HCT116 (cell line): ENCODE results near the gene DHCR24. TPM values are rescaled to one million over a fixed set of nuclear protein-coding genes. Genes with fewer than 3 reads are reported as not detected.

ENCODE experiments used
- ATAC-seq: fragments of 200-7000 bp; cut with Tn5 transposase; 2 replicates; pipeline ENCODE4 v1.9.1; 2020; ENCODE audit warnings: mild to moderate bottlenecking, moderate library complexity
- BruUV-seq: library from RNA; stranded (reverse); fragments of 400-500 nt; replicated peaks from 2 replicates; lab custom pipeline; 2021; lab: Mats Ljungman, UMichigan
- CTCF ChIA-PET: fragments of 300-600 bp; sonication (Branson Sonifier 250); formaldehyde crosslinking; loops from one replicate; lab custom pipeline; 2021; ENCODE audit warnings: antibody characterized with exemption; lab: Charles Lee
- POLR2A ChIA-PET: fragments of 300-600, 350-600 bp; sonication (Branson Sonifier 250); formaldehyde crosslinking; loops from one replicate; lab custom pipeline; 2021; ENCODE audit warnings: antibody characterized with exemption; lab: Charles Lee
- RAD21 ChIA-PET, 2 experiments: fragments of 300-600 bp; sonication (Branson Sonifier 250); formaldehyde crosslinking; loops; one replicate each; lab custom pipeline; 2023; ENCODE audit warnings: low total read pairs in 2 of 2; ENCODE audit not compliant: uncharacterized antibody in 2 of 2, unreplicated experiment in 2 of 2, low non-redundant PET in 1 of 2; lab: Charles Lee
- DNase-seq: peaks from one replicate; pipeline ENCODE4 v3.0.0-alpha.2; 2010; ENCODE audit warnings: low read depth, low spot score
- H2AFZ ChIP-seq: fragments of 200-600 bp; shearing (Covaris generic), sonication (generic); 2 replicates; pipeline ENCODE4 v1.6.1; 2017; ENCODE audit warnings: low read depth, mixed run types, mixed read lengths, antibody characterized with exemption, low read length; ENCODE audit not compliant: poor library complexity, severe bottlenecking
- H3K27ac ChIP-seq: 2 replicates; pipeline ENCODE4 v1.5.1; 2012; ENCODE audit warnings: low read depth, low read length
- H3K27me3 ChIP-seq: fragments of 200-600 bp; sonication (generic); 2 replicates; pipeline ENCODE4 v1.6.1; 2016; ENCODE audit warnings: mixed run types, low read length, mixed read lengths; ENCODE audit not compliant: insufficient read depth
- H3K36me3 ChIP-seq, 2 experiments: fragments of 200-500 bp in 1 of 2; fragments of 200-600 bp in 1 of 2; sonication (Bioruptor generic) in 1 of 2; sonication (generic) in 1 of 2; 2 replicates each; pipeline versions ENCODE4 v1.5.1 to v1.6.1; 2014 to 2016; ENCODE audit warnings: low read length in 2 of 2, inconsistent platforms in 1 of 2, mixed read lengths in 1 of 2, mixed run types in 1 of 2; ENCODE audit not compliant: insufficient read depth in 2 of 2, control insufficient read depth in 1 of 2
- H3K4me1 ChIP-seq, 2 experiments: fragments of 200-600 bp in 1 of 2; sonication (generic) in 1 of 2; 2 replicates each; pipeline versions ENCODE4 v1.5.1 to v1.6.1; 2012 to 2017; ENCODE audit warnings: low read length in 2 of 2, inconsistent platforms in 1 of 2, mild to moderate bottlenecking in 1 of 2, mixed read lengths in 1 of 2, mixed run types in 1 of 2, moderate library complexity in 1 of 2; ENCODE audit not compliant: insufficient read depth in 2 of 2, control insufficient read depth in 1 of 2
- H3K4me2 ChIP-seq: fragments of 200-600 bp; sonication (generic); 2 replicates; pipeline ENCODE4 v1.6.1; 2017; ENCODE audit warnings: mixed run types, low read length, mixed read lengths
- H3K4me3 ChIP-seq, 2 experiments: fragments of 200-600 bp in 1 of 2; sonication (generic) in 1 of 2; replicated peaks in 1 of 2; 2 replicates each; pipeline ENCODE4 v1.5.1; 2011 to 2016; ENCODE audit warnings: low read length in 2 of 2, control low read depth in 1 of 2, low read depth in 1 of 2, mild to moderate bottlenecking in 1 of 2, mixed read lengths in 1 of 2, mixed run types in 1 of 2
- H3K79me2 ChIP-seq: fragments of 200-600 bp; sonication (generic); 2 replicates; pipeline ENCODE4 v1.6.1; 2017; ENCODE audit warnings: mild to moderate bottlenecking, mixed run types, low read length, moderate library complexity, mixed read lengths; ENCODE audit not compliant: insufficient read depth
- H3K9ac ChIP-seq: fragments of 200-600 bp; sonication (generic); 2 replicates; pipeline ENCODE4 v1.6.1; 2016; ENCODE audit warnings: low read length, mixed read lengths
- H3K9me2 ChIP-seq: fragments of 200-600 bp; sonication (generic), shearing (Covaris generic); 2 replicates; pipeline ENCODE4 v1.6.1; 2017; ENCODE audit warnings: mixed run types, mild to moderate bottlenecking, moderate library complexity; ENCODE audit not compliant: insufficient read depth
- H3K9me3 ChIP-seq, 2 experiments: fragments of 200-500 bp in 1 of 2; fragments of 200-600 bp in 1 of 2; sonication (Bioruptor generic) in 1 of 2; sonication (generic) in 1 of 2; 2 replicates each; pipeline ENCODE4 v1.6.1; 2014 to 2017; ENCODE audit warnings: low read length in 2 of 2, mixed read lengths in 2 of 2, inconsistent platforms in 1 of 2, low read depth in 1 of 2, mild to moderate bottlenecking in 1 of 2, mixed run types in 1 of 2, moderate library complexity in 1 of 2; ENCODE audit not compliant: control insufficient read depth in 1 of 2, insufficient read depth in 1 of 2
- H4K20me1 ChIP-seq: fragments of 200-600 bp; sonication (generic), shearing (Covaris generic); 2 replicates; pipeline ENCODE4 v1.6.1; 2017; ENCODE audit warnings: mixed run types, mild to moderate bottlenecking, moderate library complexity; ENCODE audit not compliant: insufficient read depth
- CBX3 ChIP-seq: IDR thresholded peaks from 2 replicates; pipeline ENCODE4 v1.6.1; 2012; ENCODE audit warnings: low read depth
- CEBPB ChIP-seq: IDR thresholded peaks from 2 replicates; pipeline ENCODE4 v1.6.1; 2012; ENCODE audit warnings: low read depth
- EGR1 ChIP-seq: IDR thresholded peaks from 2 replicates; pipeline ENCODE4 v1.6.1; 2012; ENCODE audit warnings: low read depth
- ELF1 ChIP-seq: IDR thresholded peaks from 2 replicates; pipeline ENCODE4 v1.6.1; 2012; ENCODE audit warnings: low read depth, borderline replicate concordance
- EZH2 ChIP-seq: fragments of 200-600 bp; sonication (generic); IDR thresholded peaks from 2 replicates; pipeline ENCODE4 v1.6.1; 2017; ENCODE audit warnings: antibody characterized with exemption, mixed run types
- EZH2phosphoT487 ChIP-seq: fragments of 200-600 bp; IDR thresholded peaks from 2 replicates; pipeline ENCODE4 v1.6.1; 2018; ENCODE audit warnings: antibody characterized with exemption, borderline replicate concordance
- FOSL1 ChIP-seq: IDR thresholded peaks from 2 replicates; pipeline ENCODE4 v1.6.1; 2012; ENCODE audit warnings: low read depth
- JUND ChIP-seq: IDR thresholded peaks from 2 replicates; pipeline ENCODE4 v1.6.1; 2012
- POLR2A ChIP-seq: IDR thresholded peaks from 2 replicates; pipeline ENCODE4 v1.7.0; 2011; ENCODE audit warnings: borderline replicate concordance; ENCODE audit not compliant: insufficient read depth, insufficient read length; ENCODE audit errors: extremely low read depth
- POLR2AphosphoS5 ChIP-seq: IDR thresholded peaks from 2 replicates; pipeline ENCODE4 v1.6.1; 2011; ENCODE audit warnings: mild to moderate bottlenecking, low read depth, low read length, moderate library complexity
- RAD21 ChIP-seq: IDR thresholded peaks from 2 replicates; pipeline ENCODE4 v1.6.1; 2012; ENCODE audit warnings: low read depth, mild to moderate bottlenecking
- SIN3A ChIP-seq: IDR thresholded peaks from 2 replicates; pipeline ENCODE4 v1.6.1; 2012; ENCODE audit warnings: low read depth
- SP1 ChIP-seq: IDR thresholded peaks from 2 replicates; pipeline ENCODE4 v1.6.1; 2012; ENCODE audit warnings: low read depth
- SRF ChIP-seq: IDR thresholded peaks from 2 replicates; pipeline ENCODE4 v1.6.1; 2012; ENCODE audit warnings: low read depth
- TCF7L2 ChIP-seq: IDR thresholded peaks from 2 replicates; pipeline ENCODE4 v1.7.0; 2011; ENCODE audit warnings: borderline replicate concordance, inconsistent platforms; ENCODE audit not compliant: insufficient read depth, insufficient read length; ENCODE audit errors: extremely low read depth
- ZFX ChIP-seq: fragments of 450-650 bp; IDR thresholded peaks from 2 replicates; pipeline ENCODE4 v1.6.1; 2017
- ZNF274 ChIP-seq: fragments of 200-500 bp; sonication (Bioruptor generic); IDR thresholded peaks from 2 replicates; pipeline ENCODE4 v1.6.1; 2014; ENCODE audit warnings: mild to moderate bottlenecking, low read depth, low read length, inconsistent platforms
- intact Hi-C: fragments of 100-400 bp; cut with micrococcal nuclease; formaldehyde crosslinking; loops from 2 replicates; pipeline ENCODE4 v1.10.0; 2022
- total RNA-seq: library from RNA; stranded (reverse); gene quantifications from one replicate; pipeline ENCODE4 v1.2.1, GENCODE V29; 2021; ENCODE audit not compliant: unreplicated experiment
- TF ChIP-seq, protein P1 (sequence below): IDR thresholded peaks from 2 replicates; pipeline ENCODE4 v1.6.1; 2011; ENCODE audit warnings: mild to moderate bottlenecking, low read length, moderate library complexity; ENCODE audit not compliant: insufficient replicate concordance; ENCODE audit errors: extremely low read depth
- TF ChIP-seq, protein P2 (sequence below): IDR thresholded peaks from 2 replicates; pipeline ENCODE4 v1.6.1; 2012
- TF ChIP-seq, protein P3 (sequence below): IDR thresholded peaks from 2 replicates; pipeline ENCODE4 v1.6.1; 2012
- TF ChIP-seq, protein P4 (sequence below), 3 experiments: fragments of 200-600 bp in 1 of 3; sonication (generic) in 1 of 3; IDR thresholded peaks in 2 of 3; conservative IDR thresholded peaks in 1 of 3; 2 replicates each; pipeline ENCODE4 v1.5.1; 2012 to 2017; ENCODE audit warnings: low read depth in 2 of 3, low read length in 2 of 3, antibody characterized with exemption in 1 of 3, borderline replicate concordance in 1 of 3, control low read depth in 1 of 3, mild to moderate bottlenecking in 1 of 3, mixed read lengths in 1 of 3, mixed run types in 1 of 3, moderate library complexity in 1 of 3; ENCODE audit not compliant: insufficient read depth in 1 of 3

Gene DHCR24
- total RNA-seq, 1 experiment from 2014 or later: 132 TPM

- POLR2A ChIA-PET: no interaction called here
- no peaks in the 10 kb centered on the region for H3K9me2 ChIP-seq
- CTCF ChIA-PET: no interaction called here
- ATAC-seq (no peak), DNase-seq (no peak)
- H3K9ac ChIP-seq: no peak overlapping the region
- H2AFZ ChIP-seq: no peak overlapping the region
- no peak overlapping the region for H3K27ac ChIP-seq
- H4K20me1 ChIP-seq: no peaks in the 10 kb centered on the region
- no TSS peak for BruUV-seq
- no peak overlapping the region for H3K4me3 ChIP-seq
- RAD21 ChIA-PET: no interaction called here
- H3K36me3 ChIP-seq: no peaks in the 10 kb centered on the region
- no peaks in the 10 kb centered on the region for H3K9me3 ChIP-seq
- intact Hi-C loops: no loop called here
- no peaks in the 10 kb centered on the region for H3K27me3 ChIP-seq
- no peaks in the 10 kb centered on the region for H3K79me2 ChIP-seq
- H3K4me2 ChIP-seq: no peak overlapping the region
- TF ChIP-seq EZH2: no peak
- TF ChIP-seq FOSL1: no peak
- no peak for TF ChIP-seq CBX3
- no peak for TF ChIP-seq SIN3A
- TF ChIP-seq, protein P1, sequence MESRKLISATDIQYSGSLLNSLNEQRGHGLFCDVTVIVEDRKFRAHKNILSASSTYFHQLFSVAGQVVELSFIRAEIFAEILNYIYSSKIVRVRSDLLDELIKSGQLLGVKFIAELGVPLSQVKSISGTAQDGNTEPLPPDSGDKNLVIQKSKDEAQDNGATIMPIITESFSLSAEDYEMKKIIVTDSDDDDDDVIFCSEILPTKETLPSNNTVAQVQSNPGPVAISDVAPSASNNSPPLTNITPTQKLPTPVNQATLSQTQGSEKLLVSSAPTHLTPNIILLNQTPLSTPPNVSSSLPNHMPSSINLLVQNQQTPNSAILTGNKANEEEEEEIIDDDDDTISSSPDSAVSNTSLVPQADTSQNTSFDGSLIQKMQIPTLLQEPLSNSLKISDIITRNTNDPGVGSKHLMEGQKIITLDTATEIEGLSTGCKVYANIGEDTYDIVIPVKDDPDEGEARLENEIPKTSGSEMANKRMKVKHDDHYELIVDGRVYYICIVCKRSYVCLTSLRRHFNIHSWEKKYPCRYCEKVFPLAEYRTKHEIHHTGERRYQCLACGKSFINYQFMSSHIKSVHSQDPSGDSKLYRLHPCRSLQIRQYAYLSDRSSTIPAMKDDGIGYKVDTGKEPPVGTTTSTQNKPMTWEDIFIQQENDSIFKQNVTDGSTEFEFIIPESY: no peak
- TF ChIP-seq EGR1: no peak
- no peak for TF ChIP-seq CEBPB
- TF ChIP-seq ZFX: no peak
- TF ChIP-seq POLR2A: no peak
- TF ChIP-seq ELF1: no peak
- no peak for TF ChIP-seq JUND
- TF ChIP-seq, protein P2, sequence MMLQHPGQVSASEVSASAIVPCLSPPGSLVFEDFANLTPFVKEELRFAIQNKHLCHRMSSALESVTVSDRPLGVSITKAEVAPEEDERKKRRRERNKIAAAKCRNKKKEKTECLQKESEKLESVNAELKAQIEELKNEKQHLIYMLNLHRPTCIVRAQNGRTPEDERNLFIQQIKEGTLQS: no peak
- TF ChIP-seq, all 23 proteins: peak for 0
- H3K4me1 ChIP-seq: no peaks in the 10 kb centered on the region
Measured at GRCh38 chr1:54816951-54817350, 70.0 kb downstream of the DHCR24 start.

DNA sequence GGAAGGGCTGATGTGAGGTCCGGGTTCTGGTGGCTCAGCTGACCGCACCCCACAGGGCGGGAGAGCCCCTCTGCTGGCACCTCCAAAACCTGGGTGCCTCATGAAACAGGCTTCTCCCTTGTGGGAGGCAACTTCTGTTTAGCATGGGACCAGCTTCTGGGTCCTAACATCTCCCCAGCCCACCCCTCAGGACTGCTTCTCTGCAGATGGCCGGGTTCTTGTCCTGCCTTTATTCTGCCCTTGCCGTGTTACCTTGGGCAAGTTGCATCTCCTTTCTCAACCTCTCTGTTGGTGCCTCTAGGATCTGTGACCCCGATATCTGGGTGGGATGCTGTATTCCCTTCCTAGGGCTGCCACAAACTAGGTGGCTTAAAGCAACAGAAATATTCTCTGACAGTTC is 70.9 kb downstream of the DHCR24 start:
- POLR2A ChIA-PET: no interaction called here

More for the DNA sequence above, 70.9 kb downstream of the DHCR24 start:
- BruUV-seq: no TSS peak
- intact Hi-C loops: no loop called here
- Histone ChIP-seq H3K9me3 (no peaks in the 10 kb centered on the region), H4K20me1 (no peaks in the 10 kb centered on the region), H3K27ac (no peak overlapping the region), H3K9ac (no peak overlapping the region), H3K36me3 (no peaks in the 10 kb centered on the region), H3K27me3 (no peaks in the 10 kb centered on the region), H3K79me2 (no peaks in the 10 kb centered on the region), H2AFZ (no peak overlapping the region), H3K4me2 (no peak overlapping the region), H3K4me1 (no peaks in the 10 kb centered on the region), H3K4me3 (no peak overlapping the region), H3K9me2 (no peaks in the 10 kb centered on the region)
- no peak for ATAC-seq
- ChIA-PET CTCF (no interaction called here), RAD21 (no interaction called here)
- no peak for DNase-seq
- TF ChIP-seq EGR1 (no peak), ZNF274 (no peak), EZH2 (no peak), TCF7L2 (no peak), RAD21 (no peak), EZH2phosphoT487 (no peak), CEBPB (no peak), SP1 (no peak), SRF (no peak), POLR2AphosphoS5 (no peak), ELF1 (no peak)
- TF ChIP-seq, protein P3, sequence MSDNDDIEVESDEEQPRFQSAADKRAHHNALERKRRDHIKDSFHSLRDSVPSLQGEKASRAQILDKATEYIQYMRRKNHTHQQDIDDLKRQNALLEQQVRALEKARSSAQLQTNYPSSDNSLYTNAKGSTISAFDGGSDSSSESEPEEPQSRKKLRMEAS: no peak
- TF ChIP-seq, protein P4, sequence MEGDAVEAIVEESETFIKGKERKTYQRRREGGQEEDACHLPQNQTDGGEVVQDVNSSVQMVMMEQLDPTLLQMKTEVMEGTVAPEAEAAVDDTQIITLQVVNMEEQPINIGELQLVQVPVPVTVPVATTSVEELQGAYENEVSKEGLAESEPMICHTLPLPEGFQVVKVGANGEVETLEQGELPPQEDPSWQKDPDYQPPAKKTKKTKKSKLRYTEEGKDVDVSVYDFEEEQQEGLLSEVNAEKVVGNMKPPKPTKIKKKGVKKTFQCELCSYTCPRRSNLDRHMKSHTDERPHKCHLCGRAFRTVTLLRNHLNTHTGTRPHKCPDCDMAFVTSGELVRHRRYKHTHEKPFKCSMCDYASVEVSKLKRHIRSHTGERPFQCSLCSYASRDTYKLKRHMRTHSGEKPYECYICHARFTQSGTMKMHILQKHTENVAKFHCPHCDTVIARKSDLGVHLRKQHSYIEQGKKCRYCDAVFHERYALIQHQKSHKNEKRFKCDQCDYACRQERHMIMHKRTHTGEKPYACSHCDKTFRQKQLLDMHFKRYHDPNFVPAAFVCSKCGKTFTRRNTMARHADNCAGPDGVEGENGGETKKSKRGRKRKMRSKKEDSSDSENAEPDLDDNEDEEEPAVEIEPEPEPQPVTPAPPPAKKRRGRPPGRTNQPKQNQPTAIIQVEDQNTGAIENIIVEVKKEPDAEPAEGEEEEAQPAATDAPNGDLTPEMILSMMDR (IDR thresholded peaks at IDR 0.05 in 2 of 3, conservative IDR thresholded peaks at IDR 0.05 in 1 of 3; ENCODE audit: borderline replicate concordance in 1 of 3, insufficient read depth in 1 of 3, low read depth in 2 of 3, low read length in 2 of 3): no peak
- TF ChIP-seq, all 23 proteins: peak for 0
